Activated T-cell treated with anti-CD3 and anti-CD28 coated beads for 1 hour (primary cell): ENCODE data around the gene SVIL.

Source experiments
- DNase-seq: peaks from one replicate; pipeline ENCODE4 v3.0.0-alpha.2; 2020; ENCODE audit warnings: low read depth

The SVIL gene

GRCh38 chr10:29411666-29412315 is 223.0 kb downstream of the SVIL start:
- no peak for DNase-seq

- peak; percentile 23 for DNase-seq
Observed at GRCh38 chr10:29409241-29410054, 225.3 kb downstream of the SVIL start.

- DNase-seq: no peak
Observed at GRCh38 chr10:29408847-29409240, 225.9 kb downstream of the SVIL start.
